ENCODE results near the gene SPACA1.

GRCh38 chr6:88048578-88048977, 937 bp downstream of the SPACA1 start:
- TF ChIP-seq CTCF (conservative IDR thresholded peaks at IDR 0.05; ENCODE audit: low read depth, low read length) (no peak), BHLHE40 (IDR thresholded peaks at IDR 0.05; ENCODE audit: low read depth, low read length) (no peak), CEBPB (IDR thresholded peaks at IDR 0.05; ENCODE audit: low read depth, low read length) (no peak), POLR2A (IDR thresholded peaks at IDR 0.05; ENCODE audit: low read depth, low read length) (no peak), RAD21 (IDR thresholded peaks at IDR 0.05; ENCODE audit: low read length) (no peak), MAZ (IDR thresholded peaks at IDR 0.05; ENCODE audit: borderline replicate concordance, low read depth, low read length) (no peak), MAFK (IDR thresholded peaks at IDR 0.05; ENCODE audit: low read depth, low read length) (no peak), FOS (IDR thresholded peaks at IDR 0.05; ENCODE audit: low read depth, low read length) (no peak), CHD1 (IDR thresholded peaks at IDR 0.05; ENCODE audit: low read depth, low read length) (no peak), USF2 (IDR thresholded peaks at IDR 0.05; ENCODE audit: low read depth, low read length) (no peak), RFX5 (IDR thresholded peaks at IDR 0.05; ENCODE audit: low read depth, low read length) (no peak), SMC3 (IDR thresholded peaks at IDR 0.05; ENCODE audit: low read depth, low read length) (no peak), NFE2L2 (IDR thresholded peaks at IDR 0.05; ENCODE audit: low read depth, low read length) (no peak), ELK1 (IDR thresholded peaks at IDR 0.05; ENCODE audit: borderline replicate concordance, low read depth, low read length) (no peak)
